Mammary epithelial cell (primary cell): ENCODE measurements around the gene CYP2A7.

Experiments used
- EZH2 ChIP-seq: IDR thresholded peaks from 2 replicates; pipeline ENCODE4 v1.6.1; 2012; ENCODE audit warnings: low read length, inconsistent platforms, borderline replicate concordance
- TF ChIP-seq, protein P1 (sequence below), 2 donors: IDR thresholded peaks in 1 of 2; conservative IDR thresholded peaks in 1 of 2; 2 replicates each; pipeline ENCODE4 v1.5.1; 2011 to 2012; ENCODE audit warnings: inconsistent platforms in 2 of 2, low read length in 2 of 2, mild to moderate bottlenecking in 2 of 2, control low read depth in 1 of 2, low read depth in 1 of 2; ENCODE audit not compliant: insufficient read depth in 1 of 2; ENCODE audit errors: extremely low read depth in 1 of 2

DNA sequence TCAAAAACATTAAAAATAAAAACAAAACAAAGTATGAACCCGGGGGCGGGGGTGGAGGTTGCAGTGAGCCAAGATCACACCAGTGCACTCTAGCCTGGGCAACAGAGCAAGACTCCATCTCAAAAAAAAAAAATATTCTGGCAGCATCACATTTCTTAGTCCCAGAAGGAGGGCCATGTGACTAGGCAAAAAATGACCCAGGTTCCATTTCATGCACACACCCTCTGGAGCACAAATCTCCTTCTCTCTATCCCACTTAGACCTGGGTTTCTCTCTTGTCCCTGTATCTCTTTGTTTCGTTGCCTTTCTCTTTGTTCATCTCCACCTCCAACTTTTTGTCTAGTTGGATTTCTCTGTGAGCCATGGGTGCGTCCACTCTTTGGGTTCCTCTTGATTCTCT lies 6.2 kb upstream of the CYP2A7 start:
- TF ChIP-seq, protein P1, sequence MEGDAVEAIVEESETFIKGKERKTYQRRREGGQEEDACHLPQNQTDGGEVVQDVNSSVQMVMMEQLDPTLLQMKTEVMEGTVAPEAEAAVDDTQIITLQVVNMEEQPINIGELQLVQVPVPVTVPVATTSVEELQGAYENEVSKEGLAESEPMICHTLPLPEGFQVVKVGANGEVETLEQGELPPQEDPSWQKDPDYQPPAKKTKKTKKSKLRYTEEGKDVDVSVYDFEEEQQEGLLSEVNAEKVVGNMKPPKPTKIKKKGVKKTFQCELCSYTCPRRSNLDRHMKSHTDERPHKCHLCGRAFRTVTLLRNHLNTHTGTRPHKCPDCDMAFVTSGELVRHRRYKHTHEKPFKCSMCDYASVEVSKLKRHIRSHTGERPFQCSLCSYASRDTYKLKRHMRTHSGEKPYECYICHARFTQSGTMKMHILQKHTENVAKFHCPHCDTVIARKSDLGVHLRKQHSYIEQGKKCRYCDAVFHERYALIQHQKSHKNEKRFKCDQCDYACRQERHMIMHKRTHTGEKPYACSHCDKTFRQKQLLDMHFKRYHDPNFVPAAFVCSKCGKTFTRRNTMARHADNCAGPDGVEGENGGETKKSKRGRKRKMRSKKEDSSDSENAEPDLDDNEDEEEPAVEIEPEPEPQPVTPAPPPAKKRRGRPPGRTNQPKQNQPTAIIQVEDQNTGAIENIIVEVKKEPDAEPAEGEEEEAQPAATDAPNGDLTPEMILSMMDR (conservative IDR thresholded peaks at IDR 0.05 in 1 of 2, IDR thresholded peaks at IDR 0.05 in 1 of 2; ENCODE audit: extremely low read depth in 1 of 2, insufficient read depth in 1 of 2, low read depth in 1 of 2, low read length in 2 of 2) = no peak
- no peak for TF ChIP-seq EZH2
